Epidermal melanocyte (primary cell): ENCODE data around the gene NEUROD4.

Experiments used
- DNase-seq: peaks from one replicate; pipeline ENCODE4 v3.0.0; 2011; ENCODE audit warnings: low spot score; ENCODE audit not compliant: insufficient read length

Gene NEUROD4

GRCh38 chr12:55058776-55059175 is 39.0 kb downstream of the NEUROD4 start:
- no peak for DNase-seq

GRCh38 chr12:55060470-55060869 is 40.7 kb downstream of the NEUROD4 start:
- no peak for DNase-seq

- DNase-seq: no peak
These were observed 41.2 kb downstream of the NEUROD4 start for GRCh38 chr12:55061024-55061423.

GRCh38 chr12:55063291-55063690 is 43.5 kb downstream of the NEUROD4 start:
- no peak for DNase-seq

- DNase-seq: no peak
These were observed 45.8 kb downstream of the NEUROD4 start for GRCh38 chr12:55065535-55065934.

DNA sequence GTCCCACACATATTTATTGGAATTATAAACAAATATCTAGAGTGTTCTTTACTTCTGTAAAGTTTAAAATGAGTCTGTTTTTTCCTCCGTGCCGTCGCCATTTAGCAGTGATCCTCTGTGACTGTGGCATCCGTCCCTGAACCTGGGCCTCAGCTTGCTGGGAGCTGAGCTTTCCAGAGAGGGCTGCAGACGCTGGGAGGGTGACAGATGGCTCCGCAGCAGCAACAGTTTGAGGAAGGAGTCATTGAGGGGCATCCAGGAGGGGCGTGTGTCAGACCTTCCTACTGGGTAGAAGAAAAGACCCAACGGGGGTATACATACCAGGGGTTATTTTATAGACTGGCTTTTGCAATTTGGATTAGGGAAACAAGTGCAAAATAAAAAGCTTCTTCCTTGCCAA is 47.9 kb downstream of the NEUROD4 start:
- no peak for DNase-seq

DNA sequence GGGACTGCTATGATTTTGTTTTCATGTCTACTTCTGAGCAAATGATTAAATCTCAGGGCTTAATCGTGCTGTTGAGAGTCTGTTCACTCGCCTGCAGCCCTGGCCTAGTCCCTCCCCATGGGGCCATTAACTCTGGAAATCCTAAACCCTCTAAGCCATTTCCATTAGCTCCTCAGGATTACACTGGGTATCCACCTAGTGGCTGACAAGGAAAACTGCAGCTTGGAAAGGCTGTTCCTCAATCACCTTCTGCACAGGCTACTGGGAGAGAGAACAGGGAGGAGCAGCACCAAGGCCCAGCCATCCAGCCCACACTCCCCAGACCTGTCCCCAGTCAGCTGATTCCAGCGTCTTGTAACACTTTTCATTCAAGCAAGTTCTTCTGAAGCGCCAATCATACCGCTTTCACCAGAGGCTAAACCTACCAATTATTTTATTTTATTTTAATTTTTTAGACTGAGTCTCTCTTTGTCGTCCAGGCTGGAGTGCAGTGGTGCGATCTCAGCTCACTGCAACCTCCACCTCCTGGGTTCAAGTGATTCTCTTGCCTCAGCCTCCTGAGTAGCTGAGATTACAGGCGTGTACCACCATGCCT is 48.7 kb downstream of the NEUROD4 start:
- peak; percentile 27 for DNase-seq

DNA sequence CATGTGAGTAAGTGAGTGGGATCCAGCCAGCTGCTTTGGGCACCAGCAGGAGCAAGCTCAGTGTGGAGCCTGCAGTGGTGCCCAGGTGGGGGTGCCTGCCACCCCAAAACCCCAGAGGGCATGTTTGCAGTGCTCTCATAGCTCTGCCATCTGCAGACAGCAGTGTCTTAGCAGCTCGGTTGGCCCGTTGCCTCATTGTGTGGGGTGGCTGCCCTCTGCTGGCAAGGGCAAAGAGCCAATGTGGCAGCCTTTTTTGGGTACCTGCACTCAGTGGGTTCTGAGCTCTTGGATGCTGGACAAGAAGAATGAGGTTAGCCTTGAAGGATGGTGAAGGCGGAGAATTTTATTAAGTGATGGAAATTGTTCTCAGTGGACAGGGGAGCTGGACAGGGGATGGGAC is 52.3 kb downstream of the NEUROD4 start:
- no peak for DNase-seq

- peak; percentile 56 for DNase-seq
These were observed 53.6 kb downstream of the NEUROD4 start for GRCh38 chr12:55073043-55074022.

GRCh38 chr12:55074806-55075205 is 55.0 kb downstream of the NEUROD4 start:
- no peak for DNase-seq
